BE2C (cell line): ENCODE data around the gene CCNE1. TPM values are rescaled to one million over a fixed set of nuclear protein-coding genes. Genes with fewer than 3 reads are reported as not detected.
A peak's percentile ranks its signal among the peaks of the same experiment; 100 is the strongest.

Experiments used
- DNase-seq: peaks from one replicate; pipeline ENCODE4 v3.0.0-alpha.2; 2020
- H3K27me3 ChIP-seq: fragments of 250-450 bp; sonication (Bioruptor Pico); 2 replicates; pipeline ENCODE4 v1.5.1; 2020; ENCODE audit warnings: mild to moderate bottlenecking
- H3K36me3 ChIP-seq: fragments of 250-450 bp; sonication (Bioruptor Pico); 2 replicates; pipeline ENCODE4 v1.5.1; 2020; ENCODE audit warnings: mild to moderate bottlenecking
- H3K4me1 ChIP-seq: fragments of 250-450 bp; sonication (Bioruptor Pico); 2 replicates; pipeline ENCODE4 v1.5.1; 2020
- H3K4me3 ChIP-seq: 2 replicates; pipeline ENCODE4 v1.5.1; 2011; ENCODE audit warnings: low read depth, low read length
- H3K9me3 ChIP-seq: fragments of 250-450 bp; sonication (Bioruptor Pico); 2 replicates; pipeline ENCODE4 v1.5.1; 2020
- polyA plus RNA-seq: library from polyadenylated mRNA; unstranded; fragments of >200 nt; gene quantifications from one replicate; pipeline ENCODE4 v1.2.1, GENCODE V29; 2012; ENCODE audit warnings: low read depth, missing spikeins; ENCODE audit not compliant: insufficient read length, insufficient read depth
- TF ChIP-seq, protein P1 (sequence below): IDR thresholded peaks from 2 replicates; pipeline ENCODE4 v1.5.1; 2012; ENCODE audit warnings: mild to moderate bottlenecking, low read depth, low read length

CCNE1 gene
- 1.5 TPM for polyA plus RNA-seq

DNA sequence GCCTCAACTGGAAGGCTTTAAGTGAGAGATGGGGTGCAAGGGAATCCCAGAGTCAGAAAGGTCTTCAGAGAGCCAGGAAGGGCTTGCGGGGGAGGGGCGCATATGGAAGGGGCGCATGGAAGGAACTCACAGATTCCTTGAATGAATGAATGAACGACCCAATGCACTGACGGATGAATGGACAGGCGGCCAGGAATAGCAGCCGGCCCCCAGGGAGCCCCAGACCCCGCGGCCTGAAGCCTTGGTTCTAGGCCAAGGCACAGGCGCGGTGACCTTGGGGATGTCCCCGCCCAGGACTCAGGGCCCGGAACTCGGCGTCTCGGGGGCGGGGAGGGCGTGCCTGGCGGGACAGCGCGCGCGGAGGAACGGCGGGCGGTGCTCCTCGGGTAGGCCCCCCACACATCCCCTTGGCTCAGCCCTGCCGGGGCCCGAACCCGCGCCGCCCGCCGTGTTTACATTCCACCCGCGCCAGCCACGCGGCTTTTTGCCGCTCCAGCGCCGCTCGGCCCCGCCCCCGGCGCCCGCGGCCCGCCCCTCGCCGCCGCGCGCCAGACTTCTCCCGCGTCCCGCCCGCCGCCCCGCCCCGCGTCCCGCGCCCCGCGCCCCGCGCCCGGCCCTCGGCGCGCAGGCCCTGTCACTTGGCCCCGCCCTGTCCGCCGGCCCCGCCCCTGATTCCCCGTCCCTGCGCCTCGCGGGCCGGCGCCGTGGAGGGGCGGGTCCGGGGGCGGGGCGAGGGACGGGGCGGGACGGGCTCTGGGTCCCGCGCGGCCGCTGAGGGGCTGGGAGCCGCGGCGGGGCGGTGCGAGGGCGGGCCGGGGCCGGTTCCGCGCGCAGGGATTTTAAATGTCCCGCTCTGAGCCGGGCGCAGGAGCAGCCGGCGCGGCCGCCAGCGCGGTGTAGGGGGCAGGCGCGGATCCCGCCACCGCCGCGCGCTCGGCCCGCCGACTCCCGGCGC, at the start of gene CCNE1:
Gene CCNE1, plus strand, starts transcription at position 867 of the 955 bp plus-strand sequence. CDS start 565 bp downstream, outside the sequence.
- H3K27me3 ChIP-seq = no peaks in the 10 kb centered on the region
- no peaks in the 10 kb centered on the region for H3K36me3 ChIP-seq
- no peaks in the 10 kb centered on the region for H3K4me1 ChIP-seq
- TF ChIP-seq, protein P1, sequence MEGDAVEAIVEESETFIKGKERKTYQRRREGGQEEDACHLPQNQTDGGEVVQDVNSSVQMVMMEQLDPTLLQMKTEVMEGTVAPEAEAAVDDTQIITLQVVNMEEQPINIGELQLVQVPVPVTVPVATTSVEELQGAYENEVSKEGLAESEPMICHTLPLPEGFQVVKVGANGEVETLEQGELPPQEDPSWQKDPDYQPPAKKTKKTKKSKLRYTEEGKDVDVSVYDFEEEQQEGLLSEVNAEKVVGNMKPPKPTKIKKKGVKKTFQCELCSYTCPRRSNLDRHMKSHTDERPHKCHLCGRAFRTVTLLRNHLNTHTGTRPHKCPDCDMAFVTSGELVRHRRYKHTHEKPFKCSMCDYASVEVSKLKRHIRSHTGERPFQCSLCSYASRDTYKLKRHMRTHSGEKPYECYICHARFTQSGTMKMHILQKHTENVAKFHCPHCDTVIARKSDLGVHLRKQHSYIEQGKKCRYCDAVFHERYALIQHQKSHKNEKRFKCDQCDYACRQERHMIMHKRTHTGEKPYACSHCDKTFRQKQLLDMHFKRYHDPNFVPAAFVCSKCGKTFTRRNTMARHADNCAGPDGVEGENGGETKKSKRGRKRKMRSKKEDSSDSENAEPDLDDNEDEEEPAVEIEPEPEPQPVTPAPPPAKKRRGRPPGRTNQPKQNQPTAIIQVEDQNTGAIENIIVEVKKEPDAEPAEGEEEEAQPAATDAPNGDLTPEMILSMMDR = no peak
- peak within 1 kb of the TSS; percentile 47 for H3K4me3 ChIP-seq
- DNase-seq = peak; percentile 98
- H3K9me3 ChIP-seq = no peaks in the 10 kb centered on the region

DNA sequence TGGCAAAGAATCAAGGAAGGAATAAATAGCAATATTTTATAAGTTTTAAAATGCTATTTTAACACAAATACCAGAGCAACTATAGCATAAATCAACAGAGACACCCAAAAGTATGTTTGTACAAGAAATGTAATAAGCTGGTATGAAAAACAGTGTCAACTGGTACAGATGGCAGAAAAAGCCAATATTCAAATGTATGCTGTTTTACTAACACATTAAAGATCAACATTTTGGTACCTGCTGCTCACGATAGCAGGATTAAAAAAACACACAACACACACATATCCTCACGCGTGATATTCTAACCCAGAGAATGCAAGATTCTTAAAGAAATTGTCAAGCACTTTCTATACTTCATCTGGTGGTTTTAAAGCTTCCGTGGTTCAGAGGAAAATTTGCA, 48.6 kb upstream of the CCNE1 start:
- no peaks in the 10 kb centered on the region for H3K9me3 ChIP-seq
- no peak for DNase-seq
- TF ChIP-seq, protein P1 = no peak
- no peaks in the 10 kb centered on the region for H3K36me3 ChIP-seq
- H3K4me1 ChIP-seq = no peaks in the 10 kb centered on the region
- H3K4me3 ChIP-seq = no peak overlapping the region
- H3K27me3 ChIP-seq = no peaks in the 10 kb centered on the region

DNA sequence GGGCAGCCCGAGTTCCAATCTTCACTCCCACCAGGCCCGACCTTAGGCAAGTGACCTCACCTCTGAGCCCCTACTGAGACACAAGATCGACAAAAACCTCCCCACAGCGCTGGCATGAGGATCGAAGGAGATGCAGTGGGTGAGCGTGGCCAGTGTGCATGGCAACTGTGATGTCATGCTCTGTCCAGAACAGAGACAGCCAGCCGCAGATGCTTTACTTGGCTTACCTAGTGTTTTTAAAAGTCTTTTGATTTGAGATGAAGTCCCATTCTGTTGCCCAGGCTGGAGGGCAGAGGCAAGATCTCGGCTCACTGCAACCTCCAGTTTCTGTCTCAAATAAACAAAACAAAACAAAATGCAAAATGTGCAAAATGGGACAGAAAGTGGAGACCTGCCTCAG, 47.4 kb upstream of the CCNE1 start:
- no peaks in the 10 kb centered on the region for H3K4me1 ChIP-seq
- no peaks in the 10 kb centered on the region for H3K27me3 ChIP-seq
- DNase-seq = no peak
- no peaks in the 10 kb centered on the region for H3K36me3 ChIP-seq
- TF ChIP-seq, protein P1 = no peak
- no peak overlapping the region for H3K4me3 ChIP-seq
- no peaks in the 10 kb centered on the region for H3K9me3 ChIP-seq

DNA sequence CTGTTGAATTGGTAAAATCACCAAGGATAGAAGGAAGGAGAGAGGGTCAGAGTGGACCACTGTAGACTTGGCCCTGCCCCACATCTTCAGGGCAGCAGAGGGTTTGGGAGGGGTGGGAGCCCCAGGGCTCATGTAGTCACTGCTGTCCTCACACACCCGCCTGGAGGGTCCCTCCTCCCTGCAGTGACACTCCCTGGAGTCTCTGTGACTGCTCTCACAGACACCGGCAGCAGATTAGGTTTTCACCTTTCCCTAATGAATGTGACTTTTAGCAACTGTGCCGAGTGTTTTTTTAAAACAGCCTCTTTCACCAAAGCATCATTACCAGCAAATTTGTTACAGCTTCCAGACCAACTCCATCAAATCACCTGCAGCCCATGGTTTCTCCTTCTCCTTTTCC, 45.7 kb upstream of the CCNE1 start:
- H3K4me1 ChIP-seq = no peaks in the 10 kb centered on the region
- H3K4me3 ChIP-seq = no peak overlapping the region
- TF ChIP-seq, protein P1 = no peak
- DNase-seq = no peak
- H3K27me3 ChIP-seq = no peaks in the 10 kb centered on the region
- H3K36me3 ChIP-seq = no peaks in the 10 kb centered on the region
- no peaks in the 10 kb centered on the region for H3K9me3 ChIP-seq

DNA sequence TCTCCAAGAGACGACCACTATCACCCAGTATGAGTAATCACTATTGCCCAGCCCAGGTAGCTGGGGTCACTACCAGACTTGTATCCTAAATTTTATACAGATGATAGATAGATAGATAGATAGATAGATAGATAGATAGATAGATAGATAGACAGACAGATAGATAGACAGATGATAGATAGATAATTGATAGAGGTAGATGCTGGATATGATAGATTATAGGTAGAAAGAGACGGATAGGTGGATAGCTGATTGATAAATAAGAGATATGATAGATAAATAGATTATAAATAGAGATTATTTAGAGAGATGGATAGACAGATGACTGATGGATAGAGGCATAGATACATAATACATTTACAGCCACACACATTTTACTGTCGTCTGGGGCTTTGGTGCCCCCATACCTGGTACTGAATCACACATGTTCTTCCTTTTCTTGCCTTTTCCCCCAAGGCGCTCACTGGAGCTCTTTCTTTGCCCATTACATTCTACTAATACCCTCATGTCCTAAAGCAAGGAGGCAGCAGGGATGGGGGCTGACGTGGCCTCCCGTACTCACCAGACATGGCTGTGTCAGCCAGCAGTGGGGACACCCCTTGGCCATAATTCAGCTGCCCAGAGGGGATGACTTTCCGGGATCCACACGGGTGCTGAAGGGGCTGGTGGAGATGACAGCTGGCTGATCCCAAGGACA, 44.6 kb upstream of the CCNE1 start:
- no peak for DNase-seq
- Histone ChIP-seq H3K36me3 (no peaks in the 10 kb centered on the region), H3K4me3 (no peak overlapping the region), H3K4me1 (no peaks in the 10 kb centered on the region), H3K9me3 (no peaks in the 10 kb centered on the region), H3K27me3 (no peaks in the 10 kb centered on the region)
- TF ChIP-seq, protein P1 = no peak
